ENCODE data around the gene RHOBTB3.
"Not testable (repeated sequence)": the region's sequence is repeated elsewhere in the genome, so short reads cannot be mapped to it uniquely, and the experiment has no call there.

Gene RHOBTB3

DNA sequence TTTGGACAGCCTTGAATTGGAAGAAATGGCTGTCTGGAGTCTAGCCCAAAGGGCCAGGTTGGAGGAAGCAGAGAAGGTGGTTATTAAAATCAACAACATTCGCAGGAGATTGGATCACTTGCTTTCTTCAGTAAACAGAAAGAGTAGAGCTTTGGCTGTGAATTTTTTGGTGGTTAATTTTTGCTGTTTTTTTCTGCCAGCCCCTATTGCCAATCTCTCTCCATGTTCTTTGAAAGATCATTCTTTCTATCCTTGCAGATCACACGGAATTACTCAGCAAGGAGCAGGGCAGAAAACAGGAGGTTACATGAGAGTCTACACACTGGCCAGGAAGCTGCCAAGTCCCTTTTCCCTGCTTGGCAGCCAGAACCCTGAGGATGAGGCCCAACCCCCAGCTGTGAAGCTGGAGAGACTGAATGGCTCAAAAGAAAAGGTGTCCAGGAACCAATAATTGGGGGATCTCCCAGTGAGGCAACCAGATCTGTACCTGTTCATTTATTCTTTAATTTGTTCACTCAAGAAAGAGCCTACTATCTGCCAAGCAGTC lies 78.4 kb downstream of the RHOBTB3 start:
- DNase-seq (ENCODE audit: insufficient read length) (no peak), FAIRE-seq (peak; percentile 38)
- no peak for TF ChIP-seq TAF1 (IDR thresholded peaks at IDR 0.05; ENCODE audit: borderline replicate concordance, low read depth, low read length)
- no peak for TF ChIP-seq POLR2AphosphoS5 (IDR thresholded peaks at IDR 0.05; ENCODE audit: low read depth, low read length)
- no peak for TF ChIP-seq POLR2A (IDR thresholded peaks at IDR 0.05; ENCODE audit: low read depth, low read length)

DNA sequence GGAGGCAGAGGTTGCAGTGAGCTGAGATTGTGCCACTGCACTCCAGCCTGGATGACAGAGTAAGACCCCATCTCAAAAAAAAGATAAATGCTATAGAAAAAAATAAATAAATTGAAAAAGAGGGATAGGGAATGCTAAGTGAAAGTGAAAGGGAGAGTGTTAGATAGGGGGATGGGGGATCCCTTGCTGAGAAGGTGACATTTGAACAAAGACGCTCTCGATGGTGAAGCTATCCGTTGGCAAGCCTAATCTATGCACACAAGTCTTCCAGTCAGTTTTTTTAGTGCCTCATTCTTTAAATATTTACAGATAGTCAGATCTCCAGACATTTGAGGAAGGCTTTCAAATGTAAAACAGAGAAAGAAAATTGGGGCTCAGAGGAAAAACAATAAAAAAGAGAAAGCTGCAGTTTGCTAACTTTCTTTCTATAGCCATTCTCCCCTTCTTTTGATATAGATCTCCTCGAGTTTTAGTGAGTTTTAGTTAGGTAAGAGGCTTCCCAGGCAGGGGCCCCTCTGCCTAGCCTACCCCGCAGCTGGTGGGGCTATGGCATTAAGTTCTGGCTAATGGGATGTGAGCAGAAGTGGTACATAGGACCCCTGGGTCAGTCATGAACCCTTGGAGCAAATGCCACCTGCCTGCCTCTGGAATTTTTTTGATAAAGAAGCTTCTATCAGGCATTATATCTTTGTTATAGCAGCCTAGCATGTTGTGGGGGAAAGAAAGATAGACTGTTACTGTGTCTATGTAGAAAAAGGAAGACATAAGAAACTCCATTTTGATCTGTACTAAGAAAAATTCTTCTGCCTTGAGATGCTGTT lies 79.4 kb downstream of the RHOBTB3 start:
- no peak for DNase-seq (ENCODE audit: insufficient read length)
- FAIRE-seq, result no peak
- TF ChIP-seq POLR2A (IDR thresholded peaks at IDR 0.05; ENCODE audit: low read depth, low read length) (no peak), POLR2AphosphoS5 (IDR thresholded peaks at IDR 0.05; ENCODE audit: low read depth, low read length) (no peak), TAF1 (IDR thresholded peaks at IDR 0.05; ENCODE audit: borderline replicate concordance, low read depth, low read length) (no peak)

DNA sequence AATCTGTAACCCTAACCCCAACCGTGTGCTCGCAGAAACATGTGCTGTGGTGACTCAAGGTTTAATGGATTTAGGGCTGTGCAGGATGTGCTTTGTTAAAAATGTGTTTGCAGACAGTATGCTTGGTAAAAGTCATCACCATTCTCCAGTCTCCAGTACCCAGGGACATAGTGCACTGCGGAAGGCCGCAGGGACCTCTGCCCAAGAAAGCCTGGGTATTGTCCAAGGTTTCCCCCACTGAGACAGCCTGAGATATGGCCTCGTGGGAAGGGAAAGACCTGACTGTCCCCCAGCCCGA lies 79.9 kb downstream of the RHOBTB3 start:
- FAIRE-seq; DNase-seq (ENCODE audit: insufficient read length): not testable (repeated sequence)

DNA sequence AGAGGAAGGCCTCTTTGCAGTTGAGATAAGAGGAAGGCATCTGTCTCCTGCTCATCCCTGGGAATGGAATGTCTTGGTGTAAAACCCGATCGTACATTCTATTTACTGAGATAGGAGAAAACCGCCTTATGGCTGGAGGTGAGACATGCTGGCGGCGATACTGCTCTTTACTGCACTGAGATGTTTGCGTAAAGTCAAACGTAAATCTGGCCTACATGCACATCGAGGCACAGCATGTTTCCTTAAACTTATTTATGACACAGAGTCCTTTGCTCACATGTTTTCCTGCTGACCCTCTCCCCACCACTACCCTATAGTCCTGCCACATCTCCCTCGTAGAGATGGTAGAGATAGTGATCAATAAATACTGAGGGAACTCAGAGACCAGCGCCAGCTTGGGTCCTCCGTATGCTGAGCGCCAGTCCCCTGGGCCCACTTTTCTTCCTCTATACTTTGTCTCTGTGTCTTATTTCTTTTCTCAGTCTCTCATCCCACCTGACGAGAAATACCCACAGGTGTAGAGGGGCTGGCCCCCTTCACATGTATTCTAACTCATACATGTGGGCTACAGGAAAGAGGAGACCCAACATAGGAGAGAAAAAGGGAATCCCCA lies 80.4 kb downstream of the RHOBTB3 start:
- not testable (repeated sequence) for DNase-seq (ENCODE audit: insufficient read length); FAIRE-seq

DNA sequence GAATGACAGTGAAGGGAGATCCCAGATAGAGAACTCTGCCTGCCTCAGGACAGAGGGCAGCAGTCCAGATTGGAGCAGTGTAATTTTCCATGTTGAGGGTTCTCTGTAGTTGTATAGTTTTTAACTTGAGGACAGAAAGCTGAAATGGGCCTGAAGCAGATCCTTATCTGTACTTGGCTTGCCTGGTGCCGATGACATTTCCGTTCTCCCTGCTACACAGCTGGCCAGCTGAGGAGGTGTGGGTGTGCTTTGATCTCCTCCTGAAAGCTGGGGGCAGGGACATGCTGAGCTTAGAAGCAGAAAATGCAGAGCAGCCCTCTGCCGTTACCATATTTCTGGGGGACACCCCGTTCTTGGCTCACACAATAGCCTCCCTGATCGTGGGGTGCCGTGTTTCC lies 80.9 kb downstream of the RHOBTB3 start:
- DNase-seq (ENCODE audit: insufficient read length), result no peak
- FAIRE-seq, result peak; percentile 88
- no peak for TF ChIP-seq TAF1 (IDR thresholded peaks at IDR 0.05; ENCODE audit: borderline replicate concordance, low read depth, low read length)

DNA sequence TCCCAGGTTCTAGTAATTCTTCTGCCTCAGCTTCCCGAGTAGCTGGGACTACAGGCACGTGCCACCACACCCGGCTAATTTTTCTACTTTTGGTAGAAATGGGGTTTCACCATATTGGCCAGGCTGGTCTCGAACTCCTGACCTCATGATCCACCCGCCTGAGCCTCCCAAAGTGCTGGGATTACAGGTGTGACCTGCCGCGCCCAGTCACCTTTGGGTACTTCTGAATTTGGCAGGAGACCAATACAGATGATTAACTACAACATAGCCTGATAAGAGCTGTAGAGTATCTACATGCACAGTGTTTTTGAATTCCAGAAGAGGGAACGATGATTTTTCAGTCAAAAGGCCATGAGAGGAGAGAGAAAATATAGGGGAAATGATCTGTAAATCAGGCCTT lies 81.9 kb downstream of the RHOBTB3 start:
- not testable (repeated sequence) for DNase-seq (ENCODE audit: insufficient read length); FAIRE-seq

DNA sequence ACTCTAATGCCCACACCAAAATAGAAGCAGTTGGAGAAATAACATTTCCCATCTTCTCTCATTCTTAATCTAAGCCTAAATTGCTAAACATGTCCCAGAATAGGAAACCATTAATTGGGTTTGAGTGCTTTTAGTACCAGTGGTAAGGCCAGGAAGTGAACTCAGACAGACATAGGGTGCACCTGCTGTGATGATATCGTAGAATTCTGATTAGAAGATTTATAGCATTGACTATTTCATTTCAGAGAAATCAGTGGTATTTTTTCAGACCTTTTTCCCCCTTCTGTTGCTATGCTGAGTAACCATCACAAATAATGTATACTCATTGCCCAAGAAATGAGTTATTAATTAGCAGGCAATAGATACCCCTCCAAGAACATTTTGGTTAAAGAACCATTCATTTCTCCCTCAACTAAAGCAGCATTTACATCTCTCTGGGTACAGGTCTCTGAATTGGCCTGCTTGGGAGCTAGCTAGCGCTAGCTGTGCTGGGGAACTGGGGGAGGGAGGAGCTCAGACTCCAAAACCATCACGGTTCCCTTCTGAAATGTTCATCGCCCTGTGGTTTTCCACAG lies 84.1 kb downstream of the RHOBTB3 start:
- DNase-seq (ENCODE audit: insufficient read length) (no peak), FAIRE-seq (no peak)
- no peak for TF ChIP-seq POLR2AphosphoS5 (IDR thresholded peaks at IDR 0.05; ENCODE audit: low read depth, low read length)
- TF ChIP-seq POLR2A (IDR thresholded peaks at IDR 0.05; ENCODE audit: low read depth, low read length), result no peak
- no peak for TF ChIP-seq TAF1 (IDR thresholded peaks at IDR 0.05; ENCODE audit: borderline replicate concordance, low read depth, low read length)

DNA sequence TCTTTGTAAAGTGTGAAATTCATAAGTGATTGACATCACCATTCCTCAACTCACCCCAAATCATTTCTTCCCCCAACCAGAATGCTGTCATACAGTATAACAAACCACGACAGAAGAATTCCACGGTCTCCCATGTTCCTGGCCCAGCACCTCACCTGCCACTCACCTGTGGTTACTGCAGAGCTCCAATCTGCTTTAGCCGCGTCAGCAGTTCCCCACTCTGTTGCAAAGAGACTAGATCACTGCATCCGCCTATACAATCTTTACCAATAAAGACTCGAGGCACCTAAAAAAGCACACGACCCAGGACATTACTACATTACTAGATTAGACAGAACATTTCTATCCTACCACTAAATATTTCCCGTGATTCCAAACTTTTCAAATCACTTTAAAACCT lies 85.2 kb downstream of the RHOBTB3 start:
- no peak for DNase-seq (ENCODE audit: insufficient read length)
- FAIRE-seq, result no peak
- no peak for TF ChIP-seq TAF1 (IDR thresholded peaks at IDR 0.05; ENCODE audit: borderline replicate concordance, low read depth, low read length)
- no peak for TF ChIP-seq POLR2A (IDR thresholded peaks at IDR 0.05; ENCODE audit: low read depth, low read length)
- no peak for TF ChIP-seq POLR2AphosphoS5 (IDR thresholded peaks at IDR 0.05; ENCODE audit: low read depth, low read length)

DNA sequence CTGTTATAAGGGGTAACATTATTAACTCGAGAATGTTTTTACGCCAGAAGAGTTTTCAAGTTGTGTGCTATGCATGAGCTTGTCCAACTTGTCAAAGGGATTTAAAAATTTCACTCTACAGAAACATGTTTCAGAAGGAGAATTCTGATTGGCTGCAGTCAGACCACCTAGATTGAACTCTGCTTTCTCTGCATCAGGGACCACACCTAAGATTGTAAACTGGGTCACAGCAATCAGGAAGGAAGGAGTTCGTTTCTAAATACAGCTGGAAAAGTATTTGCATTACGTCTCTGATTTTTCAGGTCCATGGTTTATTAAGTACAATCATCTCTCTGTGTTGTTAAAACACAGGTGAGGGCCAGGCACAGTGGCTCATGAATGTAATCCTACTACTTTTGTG lies 85.6 kb downstream of the RHOBTB3 start:
- TF ChIP-seq POLR2AphosphoS5 (IDR thresholded peaks at IDR 0.05; ENCODE audit: low read depth, low read length) (no peak), POLR2A (IDR thresholded peaks at IDR 0.05; ENCODE audit: low read depth, low read length) (no peak), TAF1 (IDR thresholded peaks at IDR 0.05; ENCODE audit: borderline replicate concordance, low read depth, low read length) (no peak)
- FAIRE-seq (no peak), DNase-seq (ENCODE audit: insufficient read length) (no peak)

DNA sequence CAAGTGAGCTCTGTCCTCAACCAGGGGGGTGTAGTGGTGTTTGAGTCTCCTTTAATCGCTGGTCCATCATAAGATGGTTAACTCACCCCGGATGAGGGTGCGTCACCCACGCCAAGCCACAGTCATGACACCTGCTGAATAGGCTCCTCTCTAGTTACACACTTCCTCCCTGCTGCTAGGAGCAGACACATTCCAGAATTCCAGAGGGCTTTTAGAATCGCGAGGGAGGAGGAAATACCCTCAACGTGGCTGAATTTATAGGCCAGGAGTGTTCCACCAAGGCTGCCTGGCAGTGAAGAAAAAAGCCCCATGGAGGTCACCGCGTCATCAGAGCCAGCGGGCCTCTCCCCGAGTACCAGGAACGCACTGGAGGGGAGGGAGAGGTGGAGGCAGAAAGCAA lies 86.3 kb downstream of the RHOBTB3 start:
- FAIRE-seq (no peak), DNase-seq (ENCODE audit: insufficient read length) (no peak)
- no peak for TF ChIP-seq TAF1 (IDR thresholded peaks at IDR 0.05; ENCODE audit: borderline replicate concordance, low read depth, low read length)
- TF ChIP-seq POLR2A (IDR thresholded peaks at IDR 0.05; ENCODE audit: low read depth, low read length), result no peak
- TF ChIP-seq POLR2AphosphoS5 (IDR thresholded peaks at IDR 0.05; ENCODE audit: low read depth, low read length), result no peak

DNA sequence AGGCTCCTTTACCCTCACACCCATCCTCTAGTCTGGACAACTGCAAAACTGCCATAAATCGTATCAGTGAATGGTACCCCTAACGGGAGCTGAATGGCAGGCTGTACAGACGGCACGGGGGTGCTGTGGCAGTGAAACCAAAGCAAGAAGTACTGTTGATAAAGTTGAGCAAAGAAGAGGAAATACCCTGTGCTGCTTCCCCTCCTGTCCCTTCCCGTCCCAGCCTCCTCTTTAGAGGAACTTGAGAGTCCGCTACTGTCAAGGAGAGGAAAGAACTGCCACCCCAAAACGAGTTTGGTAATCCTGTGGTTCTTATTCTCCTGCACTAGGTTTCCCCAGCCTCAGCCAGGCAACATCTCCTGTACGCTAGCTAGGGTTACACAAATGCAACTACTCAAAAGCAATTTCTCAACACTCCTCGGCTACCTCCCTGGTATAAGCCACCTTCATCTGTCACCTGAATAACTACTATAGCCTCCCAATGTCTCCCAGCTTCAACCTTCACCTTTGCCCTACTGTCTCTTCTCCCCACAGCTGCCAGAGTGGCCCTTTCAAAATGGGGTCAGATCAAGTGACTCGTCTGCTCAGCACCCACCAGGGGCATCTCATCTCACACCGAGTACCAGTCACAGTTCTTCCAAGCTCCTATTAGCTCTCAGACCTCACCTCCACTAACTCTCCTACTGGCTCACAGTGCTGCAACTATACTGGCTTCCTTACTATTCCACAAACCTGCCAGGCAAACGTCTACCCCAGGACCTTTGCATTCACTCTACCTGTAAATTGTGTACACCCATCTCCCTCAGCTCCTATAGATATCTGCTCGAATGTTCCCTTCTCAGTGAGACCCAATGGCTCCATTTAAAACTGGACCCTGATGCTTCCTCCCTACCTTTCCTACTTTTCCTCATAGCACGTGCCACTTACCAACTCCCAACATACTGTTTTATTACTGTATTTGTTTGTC lies 87.3 kb downstream of the RHOBTB3 start:
- no peak for TF ChIP-seq TAF1 (IDR thresholded peaks at IDR 0.05; ENCODE audit: borderline replicate concordance, low read depth, low read length)
- peak; percentile 21; the same call in 1 of the 2 replicates for TF ChIP-seq POLR2A (IDR thresholded peaks at IDR 0.05; ENCODE audit: low read depth, low read length)
- no peak for TF ChIP-seq POLR2AphosphoS5 (IDR thresholded peaks at IDR 0.05; ENCODE audit: low read depth, low read length)
- FAIRE-seq, result peak; percentile 64
- no peak for DNase-seq (ENCODE audit: insufficient read length)
